ENCODE data around the gene GLYR1. TPM values are rescaled to one million over a fixed set of nuclear protein-coding genes. Genes with fewer than 3 reads are reported as not detected.
A peak's percentile ranks its signal among the peaks of the same experiment; 100 is the strongest.

Gene GLYR1
- total and polyA plus RNA-seq, 4 donors = 36.2 to 88.1 (median 70.2) TPM

DNA sequence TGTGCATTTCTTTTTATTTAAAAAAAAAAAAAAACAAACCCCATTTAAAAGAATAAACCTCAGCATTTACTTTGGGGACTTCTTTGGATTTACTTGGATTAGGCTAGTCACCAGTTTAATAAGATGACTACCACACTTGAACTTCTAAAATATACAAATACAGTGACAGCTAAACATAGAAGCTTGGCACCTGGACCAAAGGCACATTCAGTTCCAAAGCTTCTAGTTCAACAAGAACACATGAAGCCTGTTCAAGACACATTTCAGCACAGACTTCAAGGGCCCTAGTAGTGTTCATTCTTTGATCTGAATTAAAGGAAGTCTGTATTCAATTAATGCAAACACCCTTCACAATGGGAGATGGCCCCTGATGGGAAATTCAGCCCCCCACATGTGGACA is 33.0 kb downstream of the GLYR1 start:
- H3K36me3 ChIP-seq (ENCODE audit: control insufficient read depth in 4 of 4, insufficient read depth in 4 of 4, low read length in 4 of 4) = peaks cover 12 to 55% (median 31%) of the 10 kb centered on the region in 4 donors
- TF ChIP-seq, protein P1, sequence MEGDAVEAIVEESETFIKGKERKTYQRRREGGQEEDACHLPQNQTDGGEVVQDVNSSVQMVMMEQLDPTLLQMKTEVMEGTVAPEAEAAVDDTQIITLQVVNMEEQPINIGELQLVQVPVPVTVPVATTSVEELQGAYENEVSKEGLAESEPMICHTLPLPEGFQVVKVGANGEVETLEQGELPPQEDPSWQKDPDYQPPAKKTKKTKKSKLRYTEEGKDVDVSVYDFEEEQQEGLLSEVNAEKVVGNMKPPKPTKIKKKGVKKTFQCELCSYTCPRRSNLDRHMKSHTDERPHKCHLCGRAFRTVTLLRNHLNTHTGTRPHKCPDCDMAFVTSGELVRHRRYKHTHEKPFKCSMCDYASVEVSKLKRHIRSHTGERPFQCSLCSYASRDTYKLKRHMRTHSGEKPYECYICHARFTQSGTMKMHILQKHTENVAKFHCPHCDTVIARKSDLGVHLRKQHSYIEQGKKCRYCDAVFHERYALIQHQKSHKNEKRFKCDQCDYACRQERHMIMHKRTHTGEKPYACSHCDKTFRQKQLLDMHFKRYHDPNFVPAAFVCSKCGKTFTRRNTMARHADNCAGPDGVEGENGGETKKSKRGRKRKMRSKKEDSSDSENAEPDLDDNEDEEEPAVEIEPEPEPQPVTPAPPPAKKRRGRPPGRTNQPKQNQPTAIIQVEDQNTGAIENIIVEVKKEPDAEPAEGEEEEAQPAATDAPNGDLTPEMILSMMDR (IDR thresholded peaks at IDR 0.05; ENCODE audit: control extremely low read depth, extremely low read depth) = no peak
- no peaks in the 10 kb centered on the region for H3K9me3 ChIP-seq (ENCODE audit: control insufficient read depth in 4 of 4, insufficient read depth in 3 of 4, low read length in 3 of 4)
- peaks cover 0 to 2% (median 0%) of the 10 kb centered on the region in 5 donors for H3K4me1 ChIP-seq (ENCODE audit: control insufficient read depth in 5 of 5, insufficient read depth in 5 of 5, low read length in 5 of 5)
- H3K9ac ChIP-seq (ENCODE audit: insufficient read depth in 1 of 2, low read length in 2 of 2) = no peak overlapping the region
- H3K4me3 ChIP-seq = no peak overlapping the region
- no peaks in the 10 kb centered on the region for H3K27me3 ChIP-seq (ENCODE audit: control insufficient read depth in 3 of 3, insufficient read depth in 3 of 3, low read length in 2 of 3)
- peak overlapping the region in 1 of 2 donors; percentile 69 for H3K27ac ChIP-seq (ENCODE audit: low read depth in 1 of 2, low read length in 1 of 2)
- ATAC-seq (ENCODE audit: insufficient read depth, low FRiP score) (no peak), DNase-seq (no peak)

DNA sequence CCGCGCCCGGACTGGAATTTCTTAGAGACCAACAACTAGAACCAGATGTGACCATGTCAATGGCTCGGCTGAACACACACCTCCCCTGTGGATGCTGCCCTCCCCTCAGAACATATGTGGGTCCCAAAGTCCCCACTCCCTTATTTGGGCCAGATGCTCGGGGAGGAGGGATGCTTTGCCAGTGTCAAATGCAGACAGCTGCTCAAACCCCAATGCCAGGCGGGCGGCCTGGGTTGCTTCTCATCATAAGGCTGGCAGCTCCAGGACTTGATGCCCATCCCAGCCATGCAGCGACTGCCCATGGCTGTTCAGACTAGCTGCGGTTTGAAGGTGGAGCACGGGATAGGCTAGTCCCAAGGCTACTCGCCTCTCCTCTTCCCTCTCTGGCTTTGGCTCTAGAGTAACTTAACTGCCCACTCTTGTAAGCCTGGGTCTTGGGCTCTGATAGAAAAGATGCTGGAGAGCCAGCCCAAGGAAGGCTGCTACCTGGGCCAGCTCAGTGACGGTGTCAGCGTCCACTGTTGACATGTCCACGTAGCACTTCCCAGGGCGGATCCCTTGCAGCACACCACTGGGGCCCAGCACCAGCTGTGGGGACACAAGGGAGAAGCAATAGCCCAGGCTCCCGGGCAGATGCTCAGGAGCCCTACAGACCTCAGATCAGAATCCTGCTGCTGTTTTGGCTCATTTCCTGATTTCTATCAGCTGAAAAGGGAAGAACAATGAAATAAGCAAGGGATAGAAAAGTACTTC is 33.7 kb downstream of the GLYR1 start:
- Histone ChIP-seq H3K27ac (ENCODE audit: low read depth in 1 of 2, low read length in 1 of 2) (peak overlapping the region in 1 of 2 donors; percentile 88), H3K4me1 (ENCODE audit: control insufficient read depth in 5 of 5, insufficient read depth in 5 of 5, low read length in 5 of 5) (peaks cover 0 to 2% (median 0%) of the 10 kb centered on the region in 5 donors), H3K36me3 (ENCODE audit: control insufficient read depth in 4 of 4, insufficient read depth in 4 of 4, low read length in 4 of 4) (peaks cover 14 to 50% (median 29%) of the 10 kb centered on the region in 4 donors), H3K4me3 (no peak overlapping the region), H3K9me3 (ENCODE audit: control insufficient read depth in 4 of 4, insufficient read depth in 3 of 4, low read length in 3 of 4) (no peaks in the 10 kb centered on the region), H3K27me3 (ENCODE audit: control insufficient read depth in 3 of 3, insufficient read depth in 3 of 3, low read length in 2 of 3) (no peaks in the 10 kb centered on the region), H3K9ac (ENCODE audit: insufficient read depth in 1 of 2, low read length in 2 of 2) (no peak overlapping the region)
- TF ChIP-seq, protein P1 (IDR thresholded peaks at IDR 0.05; ENCODE audit: control extremely low read depth, extremely low read depth) = no peak
- no peak for ATAC-seq (ENCODE audit: insufficient read depth, low FRiP score)
- DNase-seq = no peak
- WGBS, 2 donors = 96 to 98% methylated on average over 16 of the region's 16 CpGs

DNA sequence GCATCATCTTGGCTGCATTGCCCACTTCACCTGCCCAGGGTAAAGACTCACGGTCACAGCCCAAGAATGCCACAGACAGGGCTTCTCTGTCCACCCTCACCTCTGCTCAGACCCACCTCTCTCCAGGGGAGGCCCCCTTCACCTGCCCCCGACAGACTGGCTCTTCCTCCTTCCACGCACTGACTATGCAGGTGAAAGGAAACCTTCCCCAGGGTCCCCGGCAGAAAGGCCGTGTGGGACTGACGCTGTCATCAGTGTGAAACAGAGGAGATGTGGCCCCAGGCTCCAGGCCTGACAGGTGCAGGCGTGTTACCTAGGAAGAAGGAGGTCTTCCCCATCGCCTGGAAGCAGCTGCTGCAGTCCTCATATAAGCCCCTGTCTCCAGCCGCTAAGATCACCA is 35.3 kb downstream of the GLYR1 start:
- ATAC-seq (ENCODE audit: insufficient read depth, low FRiP score) (no peak), DNase-seq (no peak)
- Histone ChIP-seq H3K4me1 (ENCODE audit: control insufficient read depth in 5 of 5, insufficient read depth in 5 of 5, low read length in 5 of 5) (peaks cover 0 to 2% (median 0%) of the 10 kb centered on the region in 5 donors), H3K27me3 (ENCODE audit: control insufficient read depth in 3 of 3, insufficient read depth in 3 of 3, low read length in 2 of 3) (no peaks in the 10 kb centered on the region), H3K27ac (ENCODE audit: low read depth in 1 of 2, low read length in 1 of 2) (no peak overlapping the region), H3K9ac (ENCODE audit: insufficient read depth in 1 of 2, low read length in 2 of 2) (no peak overlapping the region), H3K36me3 (ENCODE audit: control insufficient read depth in 4 of 4, insufficient read depth in 4 of 4, low read length in 4 of 4) (peaks cover 14 to 50% (median 34%) of the 10 kb centered on the region in 4 donors), H3K9me3 (ENCODE audit: control insufficient read depth in 4 of 4, insufficient read depth in 3 of 4, low read length in 3 of 4) (no peaks in the 10 kb centered on the region), H3K4me3 (no peak overlapping the region)
- 93 to 97% methylated on average over 9 of the region's 9 CpGs for WGBS, 2 donors
- TF ChIP-seq, protein P1 (IDR thresholded peaks at IDR 0.05; ENCODE audit: control extremely low read depth, extremely low read depth) = no peak

Data from lung (tissue), 12 donors.